HG02870 (cell line): ENCODE results near the gene ZNFX1.
"Not testable (repeated sequence)": the region's sequence is repeated elsewhere in the genome, so short reads cannot be mapped to it uniquely, and the experiment has no call there.

Experiments used
- ATAC-seq: cut with Tn5 transposase; IDR thresholded peaks from one replicate; pipeline ENCODE4 v1.9.1; 2021; ENCODE audit warnings: mild to moderate bottlenecking, moderate library complexity; ENCODE audit not compliant: unreplicated experiment

The ZNFX1 gene

GRCh38 chr20:49252556-49253350 lies 25.1 kb downstream of the ZNFX1 start:
- ATAC-seq = no peak

- ATAC-seq = no peak
Observed at GRCh38 chr20:49248879-49249665, 28.8 kb downstream of the ZNFX1 start.

- no peak for ATAC-seq
Observed at GRCh38 chr20:49248301-49248700, 29.6 kb downstream of the ZNFX1 start.

- ATAC-seq = no peak
Observed at GRCh38 chr20:49247792-49248191, 30.1 kb downstream of the ZNFX1 start.

- ATAC-seq = no peak
Observed at GRCh38 chr20:49247169-49247723, 30.6 kb downstream of the ZNFX1 start.

GRCh38 chr20:49245921-49246740 lies 31.7 kb downstream of the ZNFX1 start:
- ATAC-seq = no peak

- ATAC-seq = no peak
Observed at GRCh38 chr20:49237531-49237930, 40.3 kb downstream of the ZNFX1 start.

- ATAC-seq = no peak
Observed at GRCh38 chr20:49236301-49236700, 41.6 kb downstream of the ZNFX1 start.

GRCh38 chr20:49234831-49235230 lies 43.0 kb downstream of the ZNFX1 start:
- ATAC-seq = no peak

- ATAC-seq = no peak
Observed at GRCh38 chr20:49233226-49233625, 44.6 kb downstream of the ZNFX1 start.

GRCh38 chr20:49231471-49231870 lies 46.4 kb downstream of the ZNFX1 start:
- no peak for ATAC-seq

GRCh38 chr20:49230561-49231133 lies 47.2 kb downstream of the ZNFX1 start:
- no peak for ATAC-seq

- no peak for ATAC-seq
Observed at GRCh38 chr20:49230021-49230420, 47.8 kb downstream of the ZNFX1 start.

GRCh38 chr20:49229381-49229780 lies 48.5 kb downstream of the ZNFX1 start:
- ATAC-seq = no peak

- ATAC-seq = no peak
Observed at GRCh38 chr20:49228676-49229075, 49.2 kb downstream of the ZNFX1 start.

GRCh38 chr20:49225896-49226295 lies 52.0 kb downstream of the ZNFX1 start:
- ATAC-seq = no peak

- no peak for ATAC-seq
Observed at GRCh38 chr20:49219924-49220831, 57.7 kb downstream of the ZNFX1 start.

- ATAC-seq = peak; percentile 84
Observed at GRCh38 chr20:49219091-49219923, 58.5 kb downstream of the ZNFX1 start, which contains the start of gene DDX27. Gene DDX27, plus strand, starts transcription at chr20:49219416. Its CDS starts 33 bp downstream, at chr20:49219449.

GRCh38 chr20:49218739-49219090 lies 59.1 kb downstream of the ZNFX1 start:
- not testable (repeated sequence) for ATAC-seq
